SK-N-MC (cell line): ENCODE data around the gene IFNA21.

Source experiments
- EZH2 ChIP-seq: fragments of 200-600 bp; sonication (generic); IDR thresholded peaks from one replicate; pipeline ENCODE4 v1.6.1; 2017; ENCODE audit warnings: antibody characterized with exemption
- POLR2AphosphoS5 ChIP-seq: IDR thresholded peaks from 2 replicates; pipeline ENCODE4 v1.6.1; 2012; ENCODE audit warnings: mild to moderate bottlenecking, low read depth, low read length, borderline replicate concordance

- TF ChIP-seq EZH2 = no peak
- no peak for TF ChIP-seq POLR2AphosphoS5
Measured at GRCh38 chr9:21155501-21155900, 11.0 kb downstream of the IFNA21 start.
